Transverse colon (tissue), 4 donors: ENCODE data around the gene ATRX. TPM values are rescaled to one million over a fixed set of nuclear protein-coding genes. Genes with fewer than 3 reads are reported as not detected.
"Not testable (repeated sequence)": the region's sequence is repeated elsewhere in the genome, so short reads cannot be mapped to it uniquely, and the experiment has no call there.

Experiments used
- DNase-seq: peaks from one replicate; pipeline ENCODE4 v3.0.0-alpha.2; 2019
- H3K27ac ChIP-seq, 4 donors: fragments of 200-600 bp; sonication (generic); 2 replicates each; pipeline ENCODE4 v1.5.1; 2016 to 2018; ENCODE audit warnings: inconsistent platforms in 4 of 4
- H3K27me3 ChIP-seq: fragments of 200-600 bp; sonication (generic); 2 replicates; pipeline ENCODE4 v1.5.1; 2017; ENCODE audit warnings: inconsistent platforms
- H3K36me3 ChIP-seq, 4 donors: fragments of 200-600 bp; sonication (generic); 2 replicates each; pipeline ENCODE4 v1.5.1; 2017 to 2019; ENCODE audit warnings: inconsistent platforms in 4 of 4
- H3K4me1 ChIP-seq, 4 donors: fragments of 200-600 bp; sonication (generic); 2 replicates each; pipeline ENCODE4 v1.5.1; 2017 to 2020; ENCODE audit warnings: inconsistent platforms in 4 of 4
- H3K4me3 ChIP-seq, 4 donors: fragments of 200-600 bp; sonication (generic); 1 replicate in 1 of 4; 2 replicates in 3 of 4; pipeline versions ENCODE4 v1.5.1 to v1.6.1; 2017 to 2019; ENCODE audit warnings: inconsistent platforms in 4 of 4
- H3K9me3 ChIP-seq, 2 donors: fragments of 200-600 bp; sonication (generic); 2 replicates each; pipeline ENCODE4 v1.5.1; 2017 to 2019; ENCODE audit warnings: inconsistent platforms in 2 of 2
- CTCF ChIP-seq, 5 experiments: fragments of 200-600 bp in 3 of 5; fragments of 450-650 bp in 2 of 5; sonication (generic) in 3 of 5; IDR thresholded peaks; 1 replicate in 2 of 5; 2 replicates in 3 of 5; pipeline ENCODE4 v1.5.1; 2016 to 2017; ENCODE audit warnings: antibody characterized with exemption in 5 of 5, inconsistent platforms in 3 of 5, mild to moderate bottlenecking in 2 of 5, moderate library complexity in 1 of 5
- EP300 ChIP-seq: sonication (generic); formaldehyde crosslinking; IDR thresholded peaks from one replicate; pipeline ENCODE4 v1.6.1; 2017; ENCODE audit warnings: antibody characterized with exemption, low read depth
- POLR2A ChIP-seq: fragments of 450-650 bp; IDR thresholded peaks from one replicate; pipeline ENCODE4 v1.6.1; 2016; ENCODE audit warnings: antibody characterized with exemption, mild to moderate bottlenecking, moderate library complexity
- POLR2AphosphoS5 ChIP-seq, 3 donors: sonication (generic); formaldehyde crosslinking; IDR thresholded peaks; one replicate each; pipeline ENCODE4 v1.6.1; 2016; ENCODE audit warnings: antibody characterized with exemption in 3 of 3
- WGBS, 2 donors: methylation state at CpG; one replicate each; pipeline ENCODE4 v1.1.5; 2018; ENCODE audit warnings: low coverage in 1 of 2; 5-methylcytosine and 5-hydroxymethylcytosine counted together
- in situ Hi-C, 4 donors: fragments of 200-750 bp; cut with MboI; loops; one replicate each; pipeline versions ENCODE4 v1.15.0 to v1.15.1; 2017; ENCODE audit warnings: low sequenced_read_pairs in 3 of 4, low pct_ligation_motif_present in 1 of 4, low pct_unique_long_range_greater_than_20kb in 1 of 4
- intact Hi-C: fragments of 100-400 bp; cut with DNase I; formaldehyde crosslinking; loops from one replicate; pipeline ENCODE4 v1.15.1; 2023; ENCODE audit warnings: low total_unique reads
- total RNA-seq, 4 donors: library from RNA; depleted of rRNA; stranded (reverse); fragments of >200 nt; gene quantifications; one replicate each; pipeline ENCODE4 v1.1.0, GENCODE V29; 2016

The ATRX gene
- 100 to 1,000 TPM in 1 of 4 donors, 10 to 100 TPM in 3; 57.9 to 547 (median 74.5) TPM for total RNA-seq

- Histone ChIP-seq H3K27me3 (no peaks in the 10 kb centered on the region), H3K4me1 (peaks cover 0 to 11% (median 1%) of the 10 kb centered on the region in 4 donors), H3K4me3 (peak within 1 kb of the TSS; percentile 34 to 75 (median 55)), H3K36me3 (no peaks in the 10 kb centered on the region), H3K9me3 (no peaks in the 10 kb centered on the region), H3K27ac (peak within 1 kb of the TSS; percentile 87 to 95 (median 92))
- intact Hi-C loops, result no loop called here
- WGBS, 2 donors, result 53% methylated on average over 61 of the region's 61 CpGs; no CpG with 5 or more reads in 1 of the 2 donors
- in situ Hi-C loops, result loop anchor here in 1 of 4 donors (10.0 kb wide), 1 partner anchor 109 kb away; the partner anchor contains the start of genes COX7B and MAGT1
- no peak for TF ChIP-seq EP300
- TF ChIP-seq POLR2AphosphoS5 (IDR thresholded peaks at IDR 0.05), result peak; percentile 32 to 51 (median 35)
- TF ChIP-seq CTCF (IDR thresholded peaks at IDR 0.05), result no peak
- TF ChIP-seq POLR2A, result peak; percentile 58
- DNase-seq, result peak; percentile 74
These were observed at the start of gene ATRX for GRCh38 chrX:77785486-77786364. Gene ATRX, minus strand, starts transcription at chrX:77786216. Its CDS starts 215 bp downstream, at chrX:77786001.

GRCh38 chrX:77831544-77831943, 45.5 kb upstream of the ATRX start:
- H3K27ac ChIP-seq, H3K27me3 ChIP-seq, H3K9me3 ChIP-seq, intact Hi-C loops, H3K4me3 ChIP-seq, in situ Hi-C loops, H3K4me1 ChIP-seq, DNase-seq, H3K36me3 ChIP-seq: not testable (repeated sequence)
- 93% methylated on average over 3 to 5 of the region's 5 CpGs for WGBS, 2 donors

- intact Hi-C loops, H3K9me3 ChIP-seq, H3K4me3 ChIP-seq, H3K27me3 ChIP-seq, H3K27ac ChIP-seq, DNase-seq, H3K36me3 ChIP-seq, in situ Hi-C loops, H3K4me1 ChIP-seq: not testable (repeated sequence)
- whole genome bisulfite sequencing, 2 donors, result 95% methylated on average over 2 of the region's 2 CpGs; no CpG with 5 or more reads in 1 of the 2 donors
These were observed 36.0 kb upstream of the ATRX start for GRCh38 chrX:77821989-77822388.

- Histone ChIP-seq H3K27me3 (no peaks in the 10 kb centered on the region), H3K9me3 (no peaks in the 10 kb centered on the region), H3K36me3 (no peaks in the 10 kb centered on the region), H3K4me3 (no peak overlapping the region), H3K4me1 (no peaks in the 10 kb centered on the region), H3K27ac (no peak overlapping the region)
- TF ChIP-seq CTCF (IDR thresholded peaks at IDR 0.05) (no peak), POLR2AphosphoS5 (IDR thresholded peaks at IDR 0.05) (no peak), POLR2A (no peak), EP300 (no peak)
- intact Hi-C loops (no loop called here), in situ Hi-C loops (no loop called here)
- DNase-seq, result no peak
- WGBS, 2 donors, result 73% methylated on average over 9 of the region's 9 CpGs; no CpG with 5 or more reads in 1 of the 2 donors
These were observed 34.2 kb upstream of the ATRX start for GRCh38 chrX:77820091-77820727.

- Histone ChIP-seq H3K27ac (no peak overlapping the region), H3K27me3 (no peaks in the 10 kb centered on the region), H3K4me1 (no peaks in the 10 kb centered on the region), H3K9me3 (no peaks in the 10 kb centered on the region), H3K36me3 (no peaks in the 10 kb centered on the region), H3K4me3 (no peak overlapping the region)
- 79% methylated on average over 1 of the region's 1 CpG; no CpG with 5 or more reads in 1 of the 2 donors for WGBS, 2 donors
- TF ChIP-seq POLR2A (no peak), POLR2AphosphoS5 (IDR thresholded peaks at IDR 0.05) (no peak), EP300 (no peak), CTCF (IDR thresholded peaks at IDR 0.05) (no peak)
- intact Hi-C loops, result no loop called here
- in situ Hi-C loops, result no loop called here
- no peak for DNase-seq
These were observed 28.2 kb upstream of the ATRX start for GRCh38 chrX:77814210-77814609.
